Breast epithelium (tissue), 4 donors: Measurements from ENCODE around the gene HDC. TPM values are rescaled to one million over a fixed set of nuclear protein-coding genes. Genes with fewer than 3 reads are reported as not detected.

Experiments
- DNase-seq, 2 donors: peaks; one replicate each; pipeline ENCODE4 v3.0.0-alpha.2; 2019; ENCODE audit warnings: low spot score in 2 of 2
- H3K27ac ChIP-seq, 2 donors: fragments of 200-600 bp; sonication (generic) in 1 of 2; one replicate each; pipeline ENCODE4 v1.5.1; 2016 to 2019; ENCODE audit warnings: mild to moderate bottlenecking in 1 of 2
- H3K27me3 ChIP-seq, 2 donors: fragments of 200-600 bp; sonication (generic) in 1 of 2; one replicate each; pipeline versions ENCODE4 v1.5.1 to v1.6.0; 2017 to 2019; ENCODE audit warnings: control low read depth in 1 of 2, mild to moderate bottlenecking in 1 of 2
- H3K36me3 ChIP-seq: fragments of 200-600 bp; one replicate; pipeline ENCODE4 v1.5.1; 2019
- H3K4me1 ChIP-seq, 2 donors: fragments of 200-600 bp; sonication (generic); one replicate each; pipeline ENCODE4 v1.5.1; 2016 to 2019; ENCODE audit warnings: control low read depth in 1 of 2
- H3K4me3 ChIP-seq, 3 donors: fragments of 200-600 bp; sonication (generic); 1 replicate in 2 of 3; 2 replicates in 1 of 3; pipeline ENCODE4 v1.5.1; 2016 to 2019; ENCODE audit warnings: mild to moderate bottlenecking in 3 of 3, moderate library complexity in 2 of 3
- H3K9me3 ChIP-seq, 2 donors: fragments of 200-600 bp; sonication (generic) in 1 of 2; one replicate each; pipeline ENCODE4 v1.5.1; 2016 to 2019; ENCODE audit warnings: control low read depth in 1 of 2
- CTCF ChIP-seq, 3 donors: fragments of 450-650 bp; IDR thresholded peaks; one replicate each; pipeline ENCODE4 v1.5.1; 2016 to 2017; ENCODE audit warnings: antibody characterized with exemption in 3 of 3, mild to moderate bottlenecking in 3 of 3, moderate library complexity in 3 of 3
- POLR2A ChIP-seq: fragments of 450-650 bp; IDR thresholded peaks from one replicate; pipeline ENCODE4 v1.6.1; 2016; ENCODE audit warnings: antibody characterized with exemption, mild to moderate bottlenecking, moderate library complexity
- POLR2AphosphoS5 ChIP-seq, 3 donors: sonication (generic); formaldehyde crosslinking; IDR thresholded peaks; one replicate each; pipeline ENCODE4 v1.6.1; 2017; ENCODE audit warnings: antibody characterized with exemption in 3 of 3
- intact Hi-C: fragments of 100-400 bp; cut with DNase I; formaldehyde crosslinking; loops from one replicate; pipeline ENCODE4 v1.15.1; 2023; ENCODE audit warnings: low total_unique reads
- total RNA-seq, 3 donors: library from RNA; depleted of rRNA; stranded (reverse); fragments of >200 nt; gene quantifications; one replicate each; pipeline ENCODE4 v1.1.0, GENCODE V29; 2016

Gene HDC
- total RNA-seq, 3 donors from 2014 or later = 1.0 to 11.0 TPM; not detected in 1

- TF ChIP-seq CTCF (IDR thresholded peaks at IDR 0.05) = no peak
- no peak for TF ChIP-seq POLR2A
- TF ChIP-seq POLR2AphosphoS5 (IDR thresholded peaks at IDR 0.05) = no peak
- Histone ChIP-seq H3K27ac (no peak overlapping the region), H3K9me3 (no peaks in the 10 kb centered on the region), H3K4me3 (no peak overlapping the region), H3K36me3 (no peaks in the 10 kb centered on the region), H3K4me1 (no peaks in the 10 kb centered on the region), H3K27me3 (no peaks in the 10 kb centered on the region)
- DNase-seq = no peak
- intact Hi-C loops = no loop called here
Observed at GRCh38 chr15:50278496-50278895, 13.0 kb upstream of the HDC start.

GRCh38 chr15:50277370-50277769 is 11.8 kb upstream of the HDC start:
- H3K4me1 ChIP-seq = no peaks in the 10 kb centered on the region
- H3K4me3 ChIP-seq = no peak overlapping the region
- TF ChIP-seq POLR2A (no peak), POLR2AphosphoS5 (IDR thresholded peaks at IDR 0.05) (no peak), CTCF (IDR thresholded peaks at IDR 0.05) (no peak)
- intact Hi-C loops = no loop called here
- H3K27me3 ChIP-seq = no peaks in the 10 kb centered on the region
- H3K9me3 ChIP-seq = no peaks in the 10 kb centered on the region
- no peak overlapping the region for H3K27ac ChIP-seq
- H3K36me3 ChIP-seq = no peaks in the 10 kb centered on the region
- no peak for DNase-seq

GRCh38 chr15:50275908-50276307 is 10.4 kb upstream of the HDC start:
- H3K36me3 ChIP-seq = no peaks in the 10 kb centered on the region
- no peaks in the 10 kb centered on the region for H3K4me1 ChIP-seq
- DNase-seq = no peak
- no peak overlapping the region for H3K27ac ChIP-seq
- H3K4me3 ChIP-seq = no peak overlapping the region
- no peaks in the 10 kb centered on the region for H3K27me3 ChIP-seq
- no peak for TF ChIP-seq CTCF (IDR thresholded peaks at IDR 0.05)
- no peak for TF ChIP-seq POLR2A
- no peak for TF ChIP-seq POLR2AphosphoS5 (IDR thresholded peaks at IDR 0.05)
- no peaks in the 10 kb centered on the region for H3K9me3 ChIP-seq
- intact Hi-C loops = no loop called here

GRCh38 chr15:50275091-50275490 is 9.6 kb upstream of the HDC start:
- TF ChIP-seq POLR2A (no peak), POLR2AphosphoS5 (IDR thresholded peaks at IDR 0.05) (no peak), CTCF (IDR thresholded peaks at IDR 0.05) (no peak)
- intact Hi-C loops = no loop called here
- H3K36me3 ChIP-seq = no peaks in the 10 kb centered on the region
- H3K4me1 ChIP-seq = no peaks in the 10 kb centered on the region
- no peaks in the 10 kb centered on the region for H3K27me3 ChIP-seq
- no peak for DNase-seq
- H3K9me3 ChIP-seq = no peaks in the 10 kb centered on the region
- H3K27ac ChIP-seq = no peak overlapping the region
- no peak overlapping the region for H3K4me3 ChIP-seq

- no peaks in the 10 kb centered on the region for H3K9me3 ChIP-seq
- TF ChIP-seq POLR2A = no peak
- no peak for TF ChIP-seq POLR2AphosphoS5 (IDR thresholded peaks at IDR 0.05)
- no peak for TF ChIP-seq CTCF (IDR thresholded peaks at IDR 0.05)
- no peak for DNase-seq
- no peak overlapping the region for H3K4me3 ChIP-seq
- H3K27ac ChIP-seq = no peak overlapping the region
- no peaks in the 10 kb centered on the region for H3K27me3 ChIP-seq
- no peaks in the 10 kb centered on the region for H3K36me3 ChIP-seq
- intact Hi-C loops = no loop called here
- no peaks in the 10 kb centered on the region for H3K4me1 ChIP-seq
Observed at GRCh38 chr15:50267577-50267976, 2.1 kb upstream of the HDC start.
